ENCODE data around the gene ANKFY1. TPM values are rescaled to one million over a fixed set of nuclear protein-coding genes. Genes with fewer than 3 reads are reported as not detected.

The ANKFY1 gene
- polyA plus RNA-seq, 1 of the 3 experiments (the other 2 are of a cell fraction): 29.6 TPM

GRCh38 chr17:4175921-4176807 is 87.6 kb downstream of the ANKFY1 start (continued):
- TF ChIP-seq USF2 (IDR thresholded peaks at IDR 0.05; ENCODE audit: borderline replicate concordance, low read depth, low read length): no peak
- no peak for TF ChIP-seq MAX (IDR thresholded peaks at IDR 0.05; ENCODE audit: low read depth)

GRCh38 chr17:4174556-4174955 is 89.2 kb downstream of the ANKFY1 start:
- ChIA-PET CTCF (interaction anchor here (0.6 to 2.6 kb wide), 2 partner anchors 15 to 261 kb away, joined by 3 to 6 read pairs; no protein-coding TSS in a partner anchor), POLR2A (no interaction called here)
- H3K4me1 ChIP-seq (ENCODE audit: control insufficient read depth in 1 of 2, insufficient read depth in 2 of 2, low read depth in 1 of 2, low read length in 1 of 2): no peaks in the 10 kb centered on the region
- no peaks in the 10 kb centered on the region for H3K9me2 ChIP-seq
- DNase-seq: no peak
- 91% methylated on average over 3 of the region's 3 CpGs for WGBS (ENCODE audit: low lambda C conversion rate)
- peaks cover 37 to 88% of the 10 kb centered on the region in 2 experiments for H3K36me3 ChIP-seq (replicated peaks in 1 of 2; ENCODE audit: control insufficient read depth in 1 of 2, insufficient read depth in 2 of 2, low read length in 1 of 2)
- no peaks in the 10 kb centered on the region for H3K79me2 ChIP-seq (ENCODE audit: insufficient read depth)
- H4K20me1 ChIP-seq (ENCODE audit: insufficient read depth): no peaks in the 10 kb centered on the region
- H3K9ac ChIP-seq: no peak overlapping the region
- H3K27ac ChIP-seq (ENCODE audit: low read depth in 2 of 2, low read length in 1 of 2): no peak overlapping the region
- H3K9me3 ChIP-seq: no peaks in the 10 kb centered on the region
- no peaks in the 10 kb centered on the region for H3K27me3 ChIP-seq (ENCODE audit: insufficient read depth)
- no peak overlapping the region for H3K4me2 ChIP-seq
- H3K4me3 ChIP-seq (ENCODE audit: low read depth in 2 of 2, low read length in 1 of 2): no peak overlapping the region
- no peak for TF ChIP-seq EP300 (IDR thresholded peaks at IDR 0.05; ENCODE audit: borderline replicate concordance in 1 of 2, low read depth in 1 of 2, low read length in 1 of 2)
- no peak for TF ChIP-seq FOXM1 (IDR thresholded peaks at IDR 0.05; ENCODE audit: low read depth)
- TF ChIP-seq IRF3 (IDR thresholded peaks at IDR 0.05; ENCODE audit: low read depth, low read length): no peak
- no peak for TF ChIP-seq ZBTB33 (IDR thresholded peaks at IDR 0.05; ENCODE audit: borderline replicate concordance, low read depth)
- TF ChIP-seq REST (IDR thresholded peaks at IDR 0.05; ENCODE audit: low read depth, low read length): no peak
- TF ChIP-seq POLR2AphosphoS5 (IDR thresholded peaks at IDR 0.05; ENCODE audit: low read depth, low read length): no peak
- TF ChIP-seq TCF12 (IDR thresholded peaks at IDR 0.05): no peak
- TF ChIP-seq PBX3 (IDR thresholded peaks at IDR 0.05): no peak
- no peak for TF ChIP-seq USF1 (IDR thresholded peaks at IDR 0.05; ENCODE audit: borderline replicate concordance, low read depth)
- TF ChIP-seq MXI1 (IDR thresholded peaks at IDR 0.05; ENCODE audit: low read depth, low read length): no peak
- TF ChIP-seq RXRA (IDR thresholded peaks at IDR 0.05; ENCODE audit: borderline replicate concordance, low read depth): no peak
- no peak for TF ChIP-seq ELF1 (IDR thresholded peaks at IDR 0.05)
- TF ChIP-seq NRF1 (IDR thresholded peaks at IDR 0.05; ENCODE audit: low read depth, low read length): no peak
- TF ChIP-seq FOXJ3 (CRISPR knock-in tag; IDR thresholded peaks at IDR 0.05): no peak
- TF ChIP-seq EZH2phosphoT487 (IDR thresholded peaks at IDR 0.05; ENCODE audit: borderline replicate concordance, low read depth): no peak
- no peak for TF ChIP-seq MEF2A (IDR thresholded peaks at IDR 0.05; ENCODE audit: borderline replicate concordance, low read depth)
- TF ChIP-seq CHD2 (IDR thresholded peaks at IDR 0.05; ENCODE audit: low read length, partially characterized antibody): no peak
- no peak for TF ChIP-seq RCOR1 (IDR thresholded peaks at IDR 0.05; ENCODE audit: low read length)
- H3F3A ChIP-seq (replicated peaks; ENCODE audit: insufficient read depth): no peaks in the 10 kb centered on the region
- H2AFZ ChIP-seq (ENCODE audit: low read depth): no peak overlapping the region

Measured in SK-N-SH (cell line).